ENCODE results near the gene MAPK12. TPM values are rescaled to one million over a fixed set of nuclear protein-coding genes. Genes with fewer than 3 reads are reported as not detected.

The MAPK12 gene
- total RNA-seq, 4 donors from 2014 or later: 12.3 to 32.0 (median 24.1) TPM

DNA sequence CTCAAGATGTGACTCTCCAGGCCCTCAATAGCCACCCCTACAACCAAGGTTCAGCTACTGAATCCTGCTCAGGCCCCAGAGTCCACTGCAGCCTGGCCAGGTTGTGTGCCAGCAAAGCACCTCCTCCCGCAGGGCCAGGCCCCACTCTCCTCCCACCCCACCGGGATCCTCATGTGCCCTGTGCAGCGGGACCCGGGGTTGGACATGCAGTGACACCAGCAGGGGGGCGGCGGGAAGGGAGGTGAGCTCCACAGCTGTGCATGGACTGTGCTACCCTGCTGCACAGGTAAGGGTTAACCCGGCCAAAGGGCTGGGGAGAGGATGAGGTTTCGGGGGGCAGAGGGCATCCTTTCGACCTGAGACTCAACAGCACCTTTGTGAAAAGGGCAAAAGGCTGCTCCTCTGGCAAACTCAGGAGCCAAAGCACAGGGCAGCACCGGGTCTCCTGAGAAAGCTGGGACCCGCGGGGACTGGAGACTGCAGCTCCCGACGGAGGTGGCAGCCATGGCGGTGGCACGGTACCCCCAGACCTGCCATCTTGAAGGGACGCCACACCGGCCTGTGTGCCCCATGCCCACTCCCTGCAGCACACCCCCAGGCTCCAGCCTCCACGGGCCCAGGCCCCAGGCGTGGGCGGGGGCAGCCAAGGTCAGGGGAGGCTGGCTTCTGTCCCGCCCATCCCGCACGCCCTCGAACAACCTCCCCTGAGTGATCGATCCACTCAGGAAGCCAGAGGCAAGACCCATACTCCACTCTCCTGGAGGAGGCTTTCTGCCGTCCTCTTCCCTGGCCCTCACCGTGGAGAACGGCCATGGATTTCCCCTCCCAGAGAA, 35.4 kb upstream of the MAPK12 start:
- H3K27ac ChIP-seq: peak overlapping the region in 3 of 4 donors; percentile 55 to 97 (median 92)
- H3K27me3 ChIP-seq: no peaks in the 10 kb centered on the region
- H3K9me3 ChIP-seq: no peaks in the 10 kb centered on the region
- no peak overlapping the region for H3K4me3 ChIP-seq
- DNase-seq (ENCODE audit: low spot score in 2 of 2): no peak
- no peaks in the 10 kb centered on the region for H3K36me3 ChIP-seq
- TF ChIP-seq EP300 (IDR thresholded peaks at IDR 0.05) (no peak), POLR2A (IDR thresholded peaks at IDR 0.05) (no peak)
- TF ChIP-seq, protein P1, sequence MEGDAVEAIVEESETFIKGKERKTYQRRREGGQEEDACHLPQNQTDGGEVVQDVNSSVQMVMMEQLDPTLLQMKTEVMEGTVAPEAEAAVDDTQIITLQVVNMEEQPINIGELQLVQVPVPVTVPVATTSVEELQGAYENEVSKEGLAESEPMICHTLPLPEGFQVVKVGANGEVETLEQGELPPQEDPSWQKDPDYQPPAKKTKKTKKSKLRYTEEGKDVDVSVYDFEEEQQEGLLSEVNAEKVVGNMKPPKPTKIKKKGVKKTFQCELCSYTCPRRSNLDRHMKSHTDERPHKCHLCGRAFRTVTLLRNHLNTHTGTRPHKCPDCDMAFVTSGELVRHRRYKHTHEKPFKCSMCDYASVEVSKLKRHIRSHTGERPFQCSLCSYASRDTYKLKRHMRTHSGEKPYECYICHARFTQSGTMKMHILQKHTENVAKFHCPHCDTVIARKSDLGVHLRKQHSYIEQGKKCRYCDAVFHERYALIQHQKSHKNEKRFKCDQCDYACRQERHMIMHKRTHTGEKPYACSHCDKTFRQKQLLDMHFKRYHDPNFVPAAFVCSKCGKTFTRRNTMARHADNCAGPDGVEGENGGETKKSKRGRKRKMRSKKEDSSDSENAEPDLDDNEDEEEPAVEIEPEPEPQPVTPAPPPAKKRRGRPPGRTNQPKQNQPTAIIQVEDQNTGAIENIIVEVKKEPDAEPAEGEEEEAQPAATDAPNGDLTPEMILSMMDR (IDR thresholded peaks at IDR 0.05): no peak
- H3K4me1 ChIP-seq: peaks cover 0 to 100% (median 86%) of the 10 kb centered on the region in 4 donors
- WGBS, 2 donors: 34 to 37% methylated on average over 18 to 27 of the region's 29 CpGs

DNA sequence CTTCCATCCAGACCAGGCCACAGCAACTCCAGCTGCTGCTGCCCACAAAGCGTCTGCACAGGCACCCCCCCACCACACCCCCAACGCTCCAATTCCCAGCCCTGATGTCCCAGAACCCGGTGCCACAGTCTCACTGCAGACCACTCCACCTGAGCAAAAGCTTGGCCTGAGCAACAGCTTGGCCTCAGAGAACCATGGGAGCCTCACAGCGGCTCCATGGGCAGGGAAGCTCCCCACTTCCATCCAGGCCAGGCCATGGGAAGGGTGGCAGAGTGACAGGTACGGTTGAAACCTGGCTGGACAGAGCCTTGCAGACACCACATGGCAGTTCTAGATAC, 32.8 kb upstream of the MAPK12 start:
- no peak overlapping the region for H3K4me3 ChIP-seq
- DNase-seq (ENCODE audit: low spot score in 2 of 2): no peak
- peak overlapping the region; percentile 54 to 93 (median 82) for H3K27ac ChIP-seq
- 34% methylated on average over 5 of the region's 5 CpGs; no CpG with 5 or more reads in 1 of the 2 donors for WGBS, 2 donors
- peaks cover 0 to 93% (median 63%) of the 10 kb centered on the region in 4 donors for H3K4me1 ChIP-seq
- H3K36me3 ChIP-seq: peaks cover under 1 to 25% (median 10%) of the 10 kb centered on the region in 3 donors
- TF ChIP-seq, protein P1 (IDR thresholded peaks at IDR 0.05): no peak
- TF ChIP-seq POLR2A (IDR thresholded peaks at IDR 0.05) (no peak), EP300 (IDR thresholded peaks at IDR 0.05) (no peak)
- no peaks in the 10 kb centered on the region for H3K27me3 ChIP-seq
- no peaks in the 10 kb centered on the region for H3K9me3 ChIP-seq

DNA sequence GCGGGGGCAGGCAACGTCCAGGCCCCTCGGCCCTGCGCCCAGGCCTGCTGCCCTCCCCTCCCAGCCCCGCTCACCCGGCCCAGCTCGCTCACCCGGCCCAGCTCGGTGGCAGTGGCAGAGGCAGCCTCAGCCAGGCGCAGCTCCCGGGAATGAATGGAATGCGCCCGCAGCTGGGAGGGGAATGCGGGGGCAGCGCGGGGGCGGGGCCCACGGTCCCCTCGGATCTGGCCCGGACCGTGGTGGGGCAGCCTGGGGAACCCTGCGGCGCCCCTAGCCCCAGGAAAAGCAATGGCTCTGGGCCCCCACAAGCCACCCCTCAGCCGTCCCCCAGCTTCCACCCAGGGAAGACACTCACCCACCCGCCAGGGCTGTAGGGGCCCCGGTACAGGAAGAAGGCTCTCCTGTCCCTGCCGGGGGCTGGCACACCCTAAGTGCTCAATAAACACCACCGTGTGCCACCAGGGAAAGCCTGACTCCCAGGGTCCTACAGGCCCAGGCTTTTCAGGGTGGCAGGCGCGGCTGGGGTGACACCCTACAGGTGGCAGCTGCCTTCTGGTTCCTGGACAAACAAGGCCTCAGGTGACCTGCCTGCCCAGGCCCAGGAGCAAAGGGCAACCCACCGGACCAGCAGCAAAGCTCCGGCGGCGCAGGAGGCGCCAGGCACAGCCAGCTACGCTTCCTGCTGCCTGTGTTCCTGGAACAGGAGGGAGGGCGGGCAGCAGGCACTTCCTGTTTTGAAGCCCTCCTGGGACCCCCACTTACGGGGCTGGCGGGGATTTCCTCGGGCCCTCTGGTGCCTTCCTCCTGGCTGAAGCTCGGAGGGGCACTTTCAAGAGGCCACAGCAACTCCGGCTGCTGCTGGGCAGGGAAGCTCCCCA, 32.2 kb upstream of the MAPK12 start:
- no peaks in the 10 kb centered on the region for H3K27me3 ChIP-seq
- H3K36me3 ChIP-seq: peaks cover 5 to 31% (median 15%) of the 10 kb centered on the region in 3 donors
- TF ChIP-seq POLR2A (IDR thresholded peaks at IDR 0.05): no peak
- TF ChIP-seq, protein P1 (IDR thresholded peaks at IDR 0.05): no peak
- TF ChIP-seq EP300 (IDR thresholded peaks at IDR 0.05): no peak
- H3K4me3 ChIP-seq: peak overlapping the region; percentile 15 to 42 (median 33)
- DNase-seq (ENCODE audit: low spot score in 2 of 2): no peak
- no peaks in the 10 kb centered on the region for H3K9me3 ChIP-seq
- 1 to 9% methylated on average over 22 to 35 of the region's 42 CpGs for whole genome bisulfite sequencing, 2 donors
- H3K4me1 ChIP-seq: peaks cover 0 to 92% (median 56%) of the 10 kb centered on the region in 4 donors
- H3K27ac ChIP-seq: peak overlapping the region; percentile 54 to 93 (median 82)

DNA sequence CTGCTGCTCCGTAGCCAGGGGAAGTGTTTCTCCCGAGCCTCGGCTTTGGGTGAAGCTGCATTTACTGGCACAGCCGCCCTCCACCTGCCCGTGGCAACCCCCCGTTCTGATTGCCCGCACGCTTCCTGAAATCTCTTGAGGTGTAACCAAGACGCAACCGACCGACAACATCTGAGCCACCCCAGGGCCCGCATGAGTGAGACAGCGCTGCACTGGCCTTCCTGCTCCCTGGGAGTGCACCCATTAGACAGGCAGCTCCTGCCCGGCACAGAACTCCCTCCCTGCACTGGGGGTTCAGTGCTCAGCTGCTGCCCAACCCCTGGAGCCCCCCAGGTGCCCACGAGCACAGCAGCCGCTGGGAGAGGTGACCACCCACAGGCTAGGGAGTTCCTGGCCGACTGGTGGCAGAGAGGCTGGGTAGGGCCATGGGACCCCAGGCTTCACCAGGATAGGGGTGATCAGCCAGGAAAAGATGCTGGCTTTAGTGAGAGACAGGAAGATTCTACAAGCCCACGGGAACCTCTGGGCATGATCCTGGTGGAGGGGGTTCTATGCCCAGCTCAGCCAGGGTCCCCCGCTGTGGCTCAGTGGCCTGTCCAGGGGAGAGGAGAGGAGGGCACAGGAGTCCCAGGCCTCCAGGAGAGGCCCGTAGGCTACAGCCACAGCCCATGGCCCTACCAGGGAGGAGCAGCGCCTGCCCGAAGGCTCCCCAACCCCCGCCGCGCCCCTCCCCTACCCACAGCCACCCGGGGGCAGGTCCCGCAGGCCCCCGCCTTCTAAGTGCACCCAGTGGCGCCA, 31.4 kb upstream of the MAPK12 start:
- H3K9me3 ChIP-seq: no peaks in the 10 kb centered on the region
- WGBS, 2 donors: 24 to 33% methylated on average over 23 to 29 of the region's 29 CpGs
- DNase-seq (ENCODE audit: low spot score in 2 of 2): no peak
- no peaks in the 10 kb centered on the region for H3K27me3 ChIP-seq
- peaks cover 0 to 90% (median 48%) of the 10 kb centered on the region in 4 donors for H3K4me1 ChIP-seq
- TF ChIP-seq EP300 (IDR thresholded peaks at IDR 0.05): no peak
- TF ChIP-seq, protein P1 (IDR thresholded peaks at IDR 0.05): no peak
- TF ChIP-seq POLR2A (IDR thresholded peaks at IDR 0.05): no peak
- H3K27ac ChIP-seq: peak overlapping the region; percentile 54 to 93 (median 82)
- peaks cover 12 to 40% (median 22%) of the 10 kb centered on the region in 3 donors for H3K36me3 ChIP-seq
- peak overlapping the region; percentile 15 to 42 (median 33) for H3K4me3 ChIP-seq
